ENCODE measurements around the gene SAPCD1. TPM values are rescaled to one million over a fixed set of nuclear protein-coding genes. Genes with fewer than 3 reads are reported as not detected.

Gene SAPCD1
- total RNA-seq, 1 donor from 2014 or later, result 1.3 TPM

DNA sequence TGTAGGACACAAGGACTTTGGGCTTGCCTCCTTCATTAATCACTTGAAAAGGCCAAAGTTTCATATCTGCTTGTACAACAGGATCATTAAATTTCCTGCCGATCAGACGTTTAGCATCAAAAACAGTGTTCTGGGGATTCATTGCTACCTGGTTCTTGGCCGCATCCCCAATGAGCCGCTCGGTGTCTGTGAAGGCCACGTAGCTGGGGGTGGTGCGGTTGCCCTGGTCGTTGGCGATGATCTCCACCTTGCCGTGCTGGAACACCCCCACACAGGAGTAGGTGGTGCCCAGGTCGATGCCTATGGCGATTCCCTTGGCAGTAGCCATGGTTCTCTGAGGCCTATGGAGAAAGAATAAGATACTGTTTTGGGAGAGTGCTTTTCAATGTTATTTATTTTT is 49.2 kb downstream of the SAPCD1 start:
- H3K27me3 ChIP-seq (ENCODE audit: control insufficient read depth, insufficient read depth, low read length), result no peaks in the 10 kb centered on the region
- TF ChIP-seq, protein P1, sequence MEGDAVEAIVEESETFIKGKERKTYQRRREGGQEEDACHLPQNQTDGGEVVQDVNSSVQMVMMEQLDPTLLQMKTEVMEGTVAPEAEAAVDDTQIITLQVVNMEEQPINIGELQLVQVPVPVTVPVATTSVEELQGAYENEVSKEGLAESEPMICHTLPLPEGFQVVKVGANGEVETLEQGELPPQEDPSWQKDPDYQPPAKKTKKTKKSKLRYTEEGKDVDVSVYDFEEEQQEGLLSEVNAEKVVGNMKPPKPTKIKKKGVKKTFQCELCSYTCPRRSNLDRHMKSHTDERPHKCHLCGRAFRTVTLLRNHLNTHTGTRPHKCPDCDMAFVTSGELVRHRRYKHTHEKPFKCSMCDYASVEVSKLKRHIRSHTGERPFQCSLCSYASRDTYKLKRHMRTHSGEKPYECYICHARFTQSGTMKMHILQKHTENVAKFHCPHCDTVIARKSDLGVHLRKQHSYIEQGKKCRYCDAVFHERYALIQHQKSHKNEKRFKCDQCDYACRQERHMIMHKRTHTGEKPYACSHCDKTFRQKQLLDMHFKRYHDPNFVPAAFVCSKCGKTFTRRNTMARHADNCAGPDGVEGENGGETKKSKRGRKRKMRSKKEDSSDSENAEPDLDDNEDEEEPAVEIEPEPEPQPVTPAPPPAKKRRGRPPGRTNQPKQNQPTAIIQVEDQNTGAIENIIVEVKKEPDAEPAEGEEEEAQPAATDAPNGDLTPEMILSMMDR (IDR thresholded peaks at IDR 0.05; ENCODE audit: insufficient read depth, low read length, severe bottlenecking), result no peak
- H3K36me3 ChIP-seq (ENCODE audit: control insufficient read depth, insufficient read depth, low read length), result no peaks in the 10 kb centered on the region
- H3K4me3 ChIP-seq (ENCODE audit: low read depth, low read length), result no peak overlapping the region
- DNase-seq (ENCODE audit: low read depth) (no peak), FAIRE-seq (no peak)

DNA sequence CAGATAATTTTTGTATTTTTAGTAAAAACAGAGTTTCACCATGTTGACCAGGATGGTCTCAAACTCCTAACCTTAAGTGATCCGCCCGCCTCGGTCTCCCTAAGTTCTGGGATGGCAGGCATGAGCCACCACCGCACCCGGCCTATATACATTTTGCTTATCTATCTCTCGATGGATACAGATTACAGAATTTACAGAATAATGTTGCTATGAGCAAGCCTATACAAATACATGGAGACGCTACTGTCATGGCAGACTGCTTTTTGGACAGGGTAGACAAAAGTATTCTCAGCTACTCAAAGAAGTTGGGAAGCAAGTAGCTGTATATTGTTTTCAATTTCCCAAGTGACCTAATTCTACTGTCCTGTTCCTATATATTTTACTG is 51.0 kb downstream of the SAPCD1 start:
- no peaks in the 10 kb centered on the region for H3K36me3 ChIP-seq (ENCODE audit: control insufficient read depth, insufficient read depth, low read length)
- FAIRE-seq, result no peak
- H3K27me3 ChIP-seq (ENCODE audit: control insufficient read depth, insufficient read depth, low read length), result no peaks in the 10 kb centered on the region
- TF ChIP-seq, protein P1 (IDR thresholded peaks at IDR 0.05; ENCODE audit: insufficient read depth, low read length, severe bottlenecking), result no peak
- no peak for DNase-seq (ENCODE audit: low read depth)
- no peak overlapping the region for H3K4me3 ChIP-seq (ENCODE audit: low read depth, low read length)

Other genes with a start within 250 kb of the SAPCD1 start
- gene MCCD1, start 233.7 kb upstream of the SAPCD1 start, total RNA-seq, result not detected in 2 replicates
- gene DDX39B, start 220.7 kb upstream of the SAPCD1 start, total RNA-seq, result 335 and 385 TPM in 2 replicates
- 0.26 and 0.51 TPM in 2 replicates for gene ATP6V1G2, start 216.0 kb upstream of the SAPCD1 start, total RNA-seq
- gene NFKBIL1, start 215.0 kb upstream of the SAPCD1 start, total RNA-seq, result 38.9 and 40.0 TPM in 2 replicates
- not detected in 2 replicates for gene LTA, start 190.4 kb upstream of the SAPCD1 start, total RNA-seq
- not detected in 2 replicates for gene TNF, start 187.1 kb upstream of the SAPCD1 start, total RNA-seq
- not detected in 2 replicates for gene LTB, start 180.2 kb upstream of the SAPCD1 start, total RNA-seq
- gene LST1, start 176.4 kb upstream of the SAPCD1 start, total RNA-seq, result not detected in 2 replicates
- gene NCR3, start 169.7 kb upstream of the SAPCD1 start, total RNA-seq, result not detected in 2 replicates
- not detected in 2 replicates for gene AIF1, start 147.4 kb upstream of the SAPCD1 start, total RNA-seq
- gene PRRC2A, start 141.9 kb upstream of the SAPCD1 start, total RNA-seq, result 21.1 and 24.7 TPM in 2 replicates
- gene BAG6, start 110.0 kb upstream of the SAPCD1 start, total RNA-seq, result 71.1 and 84.1 TPM in 2 replicates
- 0.26 and 0.53 TPM in 2 replicates for gene APOM, start 106.8 kb upstream of the SAPCD1 start, total RNA-seq
- gene C6orf47, start 101.9 kb upstream of the SAPCD1 start, total RNA-seq, result 28.4 and 30.5 TPM in 2 replicates
- 10.0 and 10.2 TPM in 2 replicates for gene GPANK1, start 97.7 kb upstream of the SAPCD1 start, total RNA-seq
- gene CSNK2B, start 96.6 kb upstream of the SAPCD1 start, total RNA-seq, result 61.1 and 72.7 TPM in 2 replicates
- gene LY6G5B, start 92.7 kb upstream of the SAPCD1 start, total RNA-seq, result 1.1 and 2.3 TPM in 2 replicates
- gene LY6G5C, start 81.6 kb upstream of the SAPCD1 start, total RNA-seq, result 0.13 TPM in 1 of 2 replicates, not detected in the other
- gene ABHD16A, start 59.3 kb upstream of the SAPCD1 start, total RNA-seq, result 32.9 and 66.2 TPM in 2 replicates
- not detected in 2 replicates for gene LY6G6F, start 55.8 kb upstream of the SAPCD1 start, total RNA-seq
- gene LY6G6D, start 47.3 kb upstream of the SAPCD1 start, total RNA-seq, result not detected in 2 replicates
- 0.38 TPM in 1 of 2 replicates, not detected in the other for gene LY6G6C, start 40.9 kb upstream of the SAPCD1 start, total RNA-seq
- under 0.01 TPM in 1 of 2 replicates, not detected in the other for gene MPIG6B, start 39.3 kb upstream of the SAPCD1 start, total RNA-seq
- gene DDAH2, start 33.4 kb upstream of the SAPCD1 start, total RNA-seq, result 14.5 and 19.5 TPM in 2 replicates
- 480 and 574 TPM in 2 replicates for gene CLIC1, start 26.1 kb upstream of the SAPCD1 start, total RNA-seq
- 3.4 and 4.0 TPM in 2 replicates for gene MSH5, start 22.7 kb upstream of the SAPCD1 start, total RNA-seq
- 0.26 and 1.4 TPM in 2 replicates for gene VWA7, start 14.7 kb downstream of the SAPCD1 start, total RNA-seq
- 40.8 and 53.2 TPM in 2 replicates for gene VARS1, start 33.1 kb downstream of the SAPCD1 start, total RNA-seq
- 28.9 and 29.2 TPM in 2 replicates for gene LSM2, start 44.3 kb downstream of the SAPCD1 start, total RNA-seq
- gene HSPA1L, start 52.6 kb downstream of the SAPCD1 start, total RNA-seq, result 0.53 and 1.4 TPM in 2 replicates
- gene HSPA1A, start 52.9 kb downstream of the SAPCD1 start, total RNA-seq, result 50.3 and 55.3 TPM in 2 replicates
- 118 and 193 TPM in 2 replicates for gene HSPA1B, start 65.1 kb downstream of the SAPCD1 start, total RNA-seq
- 65.8 and 70.3 TPM in 2 replicates for gene NEU1, start 100.2 kb downstream of the SAPCD1 start, total RNA-seq
- 1.8 and 10.5 TPM in 2 replicates for gene SLC44A4, start 116.3 kb downstream of the SAPCD1 start, total RNA-seq
- gene EHMT2, start 135.0 kb downstream of the SAPCD1 start, total RNA-seq, result 10.8 and 14.5 TPM in 2 replicates
- 0.64 and 1.3 TPM in 2 replicates for gene ZBTB12, start 139.4 kb downstream of the SAPCD1 start, total RNA-seq
- gene C2, start 165.1 kb downstream of the SAPCD1 start, total RNA-seq, result 0.26 and 0.53 TPM in 2 replicates
- 2.4 and 2.6 TPM in 2 replicates for gene CFB, start 183.4 kb downstream of the SAPCD1 start, total RNA-seq
- gene NELFE, start 196.3 kb downstream of the SAPCD1 start, total RNA-seq, result 163 and 177 TPM in 2 replicates
- 44.8 and 48.0 TPM in 2 replicates for gene SKIC2, start 196.5 kb downstream of the SAPCD1 start, total RNA-seq
- gene DXO, start 209.5 kb downstream of the SAPCD1 start, total RNA-seq, result 8.4 and 12.2 TPM in 2 replicates
- gene C4A, start 219.4 kb downstream of the SAPCD1 start, total RNA-seq, result 1.2 and 1.8 TPM in 2 replicates